CD4-positive, alpha-beta T cell (primary cell): Measurements from ENCODE around the gene ZSCAN22. TPM values are rescaled to one million over a fixed set of nuclear protein-coding genes. Genes with fewer than 3 reads are reported as not detected.

Experiments used
- ATAC-seq: fragments of 200-7000 bp; cut with Tn5 transposase; one replicate; pipeline ENCODE4 v1.10.0; 2022; ENCODE audit warnings: mild to moderate bottlenecking; ENCODE audit not compliant: poor library complexity
- CTCF ChIA-PET: fragments of 350-600 bp; sonication (Branson Sonifier 250); formaldehyde crosslinking; loops from one replicate; lab custom pipeline; 2021; ENCODE audit warnings: antibody characterized with exemption, inconsistent platforms; lab: Charles Lee
- POLR2A ChIA-PET: fragments of 350-600 bp; sonication (Branson Sonifier 250); formaldehyde crosslinking; loops from one replicate; lab custom pipeline; 2021; ENCODE audit warnings: antibody characterized with exemption, inconsistent platforms; lab: Charles Lee
- DNase-seq, 14 experiments: peaks; one replicate each; pipeline ENCODE4 v3.0.0-alpha.2; 2013 to 2020; ENCODE audit warnings: mixed read lengths in 2 of 14
- H3K27ac ChIP-seq, 2 donors: one replicate each; pipeline versions ENCODE4 v1.5.1 to v1.7.0; 2013; ENCODE audit warnings: low read length in 2 of 2, low read depth in 1 of 2, mild to moderate bottlenecking in 1 of 2
- H3K27me3 ChIP-seq, 2 experiments: 1 replicate in 1 of 2; 2 replicates in 1 of 2; pipeline versions ENCODE4 v1.6.1 to v1.7.0; 2013; ENCODE audit warnings: low read length in 2 of 2, control low read depth in 1 of 2, mild to moderate bottlenecking in 1 of 2, moderate library complexity in 1 of 2; ENCODE audit not compliant: insufficient read depth in 2 of 2, control insufficient read depth in 1 of 2
- H3K36me3 ChIP-seq: one replicate; pipeline ENCODE4 v1.6.1; 2013; ENCODE audit warnings: low read length, control low read depth; ENCODE audit not compliant: insufficient read depth
- H3K4me1 ChIP-seq: one replicate; pipeline ENCODE4 v1.6.1; 2013; ENCODE audit warnings: low read length, control low read depth; ENCODE audit not compliant: insufficient read depth
- H3K4me3 ChIP-seq: one replicate; pipeline ENCODE4 v1.5.1; 2013; ENCODE audit warnings: mild to moderate bottlenecking, low read length, moderate library complexity
- H3K9me3 ChIP-seq, 2 experiments: 1 replicate in 1 of 2; 2 replicates in 1 of 2; pipeline versions ENCODE4 v1.6.1 to v1.7.0; 2013; ENCODE audit warnings: low read length in 2 of 2, mild to moderate bottlenecking in 2 of 2, control low read depth in 1 of 2, moderate library complexity in 1 of 2; ENCODE audit not compliant: control insufficient read depth in 1 of 2, insufficient read depth in 1 of 2
- H3K27ac Mint-ChIP-seq: one replicate; pipeline ENCODE4 v1.8.0; 2020; ENCODE audit warnings: mixed read lengths
- H3K27me3 Mint-ChIP-seq: one replicate; pipeline ENCODE4 v1.8.0; 2021; ENCODE audit warnings: mixed read lengths
- H3K36me3 Mint-ChIP-seq: one replicate; pipeline ENCODE4 v1.8.0; 2021; ENCODE audit warnings: low read depth, mixed read lengths
- H3K4me1 Mint-ChIP-seq: one replicate; pipeline ENCODE4 v1.8.0; 2021; ENCODE audit warnings: low read depth, mixed read lengths
- H3K4me3 Mint-ChIP-seq: one replicate; pipeline ENCODE4 v1.8.0; 2020; ENCODE audit warnings: mild to moderate bottlenecking, mixed read lengths
- H3K9me3 Mint-ChIP-seq: one replicate; pipeline ENCODE4 v1.8.0; 2020; ENCODE audit warnings: mixed read lengths
- CTCF ChIP-seq: fragments of 200-600 bp; IDR thresholded peaks from one replicate; pipeline ENCODE4 v1.8.0; 2022; ENCODE audit warnings: antibody characterized with exemption, mild to moderate bottlenecking
- intact Hi-C, 2 experiments: fragments of 100-400 bp; cut with DNase I in 1 of 2; cut with micrococcal nuclease in 1 of 2; formaldehyde crosslinking; loops; one replicate each; pipeline versions ENCODE4 v1.15.1 to v1.9.0; 2023 to 2025; cut with DNase I, micrococcal nuclease
- total RNA-seq, 174 experiments: library from RNA in 2 of 174; stranded (reverse) in 2 of 174; gene quantifications; one replicate each; pipeline ENCODE4 v1.2.3 and lab custom pipeline; 2021 to 2026

The ZSCAN22 gene
- total RNA-seq, 2 experiments from 2014 or later, result 0.77 to 0.81 TPM

GRCh38 chr19:58357481-58358145 lies 30.8 kb downstream of the ZSCAN22 start:
- Mint-ChIP-seq H3K27me3 (no peaks in the 10 kb centered on the region), H3K27ac (no peak overlapping the region), H3K4me3 (peak overlapping the region; percentile 30), H3K4me1 (peaks cover 15% of the 10 kb centered on the region), H3K36me3 (peaks cover 1% of the 10 kb centered on the region), H3K9me3 (no peaks in the 10 kb centered on the region)
- Histone ChIP-seq H3K27ac (no peak overlapping the region), H3K27me3 (no peaks in the 10 kb centered on the region), H3K9me3 (peaks cover 0 to 19% of the 10 kb centered on the region in 2 experiments), H3K4me3 (no peak overlapping the region), H3K4me1 (peaks cover 40% of the 10 kb centered on the region), H3K36me3 (no peaks in the 10 kb centered on the region)
- ATAC-seq, result no peak
- intact Hi-C loops, result no loop called here
- ChIA-PET POLR2A (interaction anchor here (2.5 kb wide), 1 partner anchor 11 kb away, joined by 22 read pairs; no protein-coding TSS in a partner anchor), CTCF (no interaction called here)
- TF ChIP-seq CTCF, result no peak
- DNase-seq, result no peak

- DNase-seq, result peak in 2 of 14 experiments; percentile 21 to 24
- Mint-ChIP-seq H3K27ac (peak overlapping the region; percentile 84), H3K27me3 (no peaks in the 10 kb centered on the region), H3K4me1 (peaks cover 12% of the 10 kb centered on the region), H3K9me3 (no peaks in the 10 kb centered on the region), H3K36me3 (peaks cover 4% of the 10 kb centered on the region), H3K4me3 (peak overlapping the region; percentile 94)
- Histone ChIP-seq H3K27ac (peak overlapping the region; percentile 58 to 69), H3K4me3 (peak overlapping the region; percentile 84), H3K9me3 (peaks cover 0 to 3% of the 10 kb centered on the region in 2 experiments), H3K27me3 (no peaks in the 10 kb centered on the region), H3K36me3 (no peaks in the 10 kb centered on the region), H3K4me1 (peaks cover 27% of the 10 kb centered on the region)
- peak; percentile 2 for ATAC-seq
- no peak for TF ChIP-seq CTCF
- intact Hi-C loops, result loop anchor here (1.0 to 2.0 kb wide), 5 partner anchors 19 to 57 kb away; partner anchors contain the start of genes ERVK3-1 (in 2 of the 2), ZNF837 (in 1 of the 2) and ZSCAN22 (in 1 of the 2)
- ChIA-PET CTCF (interaction anchor here (1.2 to 1.6 kb wide), 3 partner anchors 15 to 219 kb away, joined by 3 to 6 read pairs (median 6); partner anchors contain the start of gene ZBTB45), POLR2A (interaction anchor here (1.0 to 2.5 kb wide), 10 partner anchors 11 to 192 kb away, joined by 3 to 21 read pairs (median 11); partner anchors contain the start of genes CHMP2A, ERVK3-1, RPS5 and ZNF274)
These were observed 35.1 kb downstream of the ZSCAN22 start for GRCh38 chr19:58361900-58362271.

- CTCF ChIA-PET, result interaction anchor here (1.0 to 1.6 kb wide), 5 partner anchors 15 to 219 kb away, joined by 3 to 6 read pairs (median 4); partner anchors contain the start of genes ZBTB45 and ZNF544
- Mint-ChIP-seq H3K27me3 (no peaks in the 10 kb centered on the region), H3K9me3 (no peaks in the 10 kb centered on the region), H3K36me3 (peaks cover 4% of the 10 kb centered on the region), H3K27ac (peak within 1 kb of the TSS; percentile 84), H3K4me1 (peaks cover 12% of the 10 kb centered on the region), H3K4me3 (peak within 1 kb of the TSS; percentile 94)
- intact Hi-C loops, result loop anchor here (1.0 to 2.0 kb wide), 5 partner anchors 19 to 58 kb away; partner anchors contain the start of genes ERVK3-1 (in 2 of the 2), ZNF837 (in 1 of the 2) and ZSCAN22 (in 1 of the 2)
- H3K4me1 ChIP-seq, result peaks cover 22% of the 10 kb centered on the region
- peak within 1 kb of the TSS; percentile 84 for H3K4me3 ChIP-seq
- H3K27me3 ChIP-seq, result no peaks in the 10 kb centered on the region
- DNase-seq (peak; percentile 92 to 99 (median 97)), ATAC-seq (peak; percentile 90)
- H3K9me3 ChIP-seq, result no peaks in the 10 kb centered on the region
- POLR2A ChIA-PET, result interaction anchor here (0.7 to 2.5 kb wide), 23 partner anchors 8 to 1000 kb away, joined by 3 to 21 read pairs (median 5); partner anchors contain the start of genes CHMP2A, ERVK3-1, RPS5 and TRIM28
- TF ChIP-seq CTCF, result no peak
- no peaks in the 10 kb centered on the region for H3K36me3 ChIP-seq
- peak within 1 kb of the TSS; percentile 58 to 69 for H3K27ac ChIP-seq
These were observed 35.6 kb downstream of the ZSCAN22 start, which contains the start of gene ZNF497 for GRCh38 chr19:58362272-58362994. TSS of gene ZNF497 (minus strand) at chr19:58362751. CDS start at chr19:58357635, 5,116 bp downstream.
